Type B pancreatic cell (in vitro differentiated cells): ENCODE data around the gene FCHSD2. TPM values are rescaled to one million over a fixed set of nuclear protein-coding genes. Genes with fewer than 3 reads are reported as not detected.

ENCODE experiments used
- DNase-seq: peaks from one replicate; pipeline ENCODE4 v3.0.0; 2021; ENCODE audit warnings: mixed read lengths; ENCODE audit not compliant: unreplicated experiment; ENCODE audit errors: extremely low spot score
- H3K27ac Mint-ChIP-seq: 2 replicates; pipeline ENCODE4 v1.8.0; 2021; ENCODE audit warnings: mild to moderate bottlenecking, mixed read lengths
- H3K27me3 Mint-ChIP-seq: 2 replicates; pipeline ENCODE4 v1.8.0; 2021; ENCODE audit warnings: mixed read lengths
- H3K36me3 Mint-ChIP-seq: 2 replicates; pipeline ENCODE4 v1.8.0; 2021; ENCODE audit warnings: mixed read lengths
- H3K4me1 Mint-ChIP-seq: one replicate; pipeline ENCODE4 v1.8.0; 2021; ENCODE audit warnings: mixed read lengths; ENCODE audit not compliant: unreplicated experiment
- H3K4me3 Mint-ChIP-seq: 2 replicates; pipeline ENCODE4 v1.8.0; 2021; ENCODE audit warnings: mild to moderate bottlenecking, mixed read lengths
- H3K9me3 Mint-ChIP-seq: 2 replicates; pipeline ENCODE4 v1.8.0; 2021; ENCODE audit warnings: mixed read lengths
- CTCF ChIP-seq: fragments of 200-600 bp; sonication (generic); conservative IDR thresholded peaks from 2 replicates; pipeline ENCODE4 v1.5.0; 2021; ENCODE audit warnings: antibody characterized with exemption, mild to moderate bottlenecking
- total RNA-seq: library from RNA; stranded (reverse); gene quantifications from 2 replicates; pipeline ENCODE4 v1.2.1, GENCODE V29; 2021; ENCODE audit warnings: low replicate concordance

FCHSD2 gene
- total RNA-seq, 1 donor from 2014 or later = 30.8 TPM

GRCh38 chr11:73188301-73188700 is 46.2 kb upstream of the FCHSD2 start:
- H3K4me1 Mint-ChIP-seq = peaks cover 14% of the 10 kb centered on the region
- H3K9me3 Mint-ChIP-seq = no peaks in the 10 kb centered on the region
- H3K27ac Mint-ChIP-seq = peak overlapping the region; percentile 26
- TF ChIP-seq CTCF = no peak
- H3K36me3 Mint-ChIP-seq = no peaks in the 10 kb centered on the region
- H3K4me3 Mint-ChIP-seq = no peak overlapping the region
- DNase-seq = no peak
- H3K27me3 Mint-ChIP-seq = no peaks in the 10 kb centered on the region

GRCh38 chr11:73187854-73188253 is 45.7 kb upstream of the FCHSD2 start:
- Mint-ChIP-seq H3K9me3 (no peaks in the 10 kb centered on the region), H3K27me3 (no peaks in the 10 kb centered on the region), H3K36me3 (no peaks in the 10 kb centered on the region), H3K27ac (peak overlapping the region; percentile 26), H3K4me1 (peaks cover 14% of the 10 kb centered on the region), H3K4me3 (no peak overlapping the region)
- TF ChIP-seq CTCF = no peak
- no peak for DNase-seq

- Mint-ChIP-seq H3K27ac (no peak overlapping the region), H3K4me1 (peaks cover 14% of the 10 kb centered on the region), H3K9me3 (no peaks in the 10 kb centered on the region), H3K4me3 (no peak overlapping the region), H3K27me3 (no peaks in the 10 kb centered on the region), H3K36me3 (no peaks in the 10 kb centered on the region)
- no peak for TF ChIP-seq CTCF
- DNase-seq = no peak
Observed at GRCh38 chr11:73186886-73187285, 44.8 kb upstream of the FCHSD2 start.

- H3K4me3 Mint-ChIP-seq = no peak overlapping the region
- no peak for DNase-seq
- H3K27ac Mint-ChIP-seq = peak overlapping the region; percentile 23
- no peaks in the 10 kb centered on the region for H3K27me3 Mint-ChIP-seq
- H3K36me3 Mint-ChIP-seq = no peaks in the 10 kb centered on the region
- H3K4me1 Mint-ChIP-seq = peaks cover 14% of the 10 kb centered on the region
- no peaks in the 10 kb centered on the region for H3K9me3 Mint-ChIP-seq
- no peak for TF ChIP-seq CTCF
Observed at GRCh38 chr11:73186294-73186850, 44.3 kb upstream of the FCHSD2 start.

- Mint-ChIP-seq H3K27me3 (no peaks in the 10 kb centered on the region), H3K36me3 (no peaks in the 10 kb centered on the region), H3K4me1 (peaks cover 14% of the 10 kb centered on the region), H3K4me3 (no peak overlapping the region), H3K9me3 (no peaks in the 10 kb centered on the region), H3K27ac (peak overlapping the region; percentile 23)
- TF ChIP-seq CTCF = no peak
- no peak for DNase-seq
Observed at GRCh38 chr11:73185680-73186293, 43.7 kb upstream of the FCHSD2 start.
